GM19239 (cell line): ENCODE data around the gene ANKRD44.

ENCODE experiments used
- DNase-seq: peaks from one replicate; pipeline ENCODE4 v3.0.0; 2011; ENCODE audit warnings: low spot score; ENCODE audit not compliant: insufficient read length
- FAIRE-seq: peaks from 2 replicates; lab custom pipeline; 2011; peaks lifted over from hg19 to GRCh38; lab: Jason Lieb, UNC

The ANKRD44 gene

GRCh38 chr2:197096649-197097048 is 213.9 kb downstream of the ANKRD44 start:
- FAIRE-seq (no peak), DNase-seq (no peak)

- no peak for FAIRE-seq
- no peak for DNase-seq
Observed at GRCh38 chr2:197092431-197092830, 218.1 kb downstream of the ANKRD44 start.

- DNase-seq (no peak), FAIRE-seq (no peak)
Observed at GRCh38 chr2:197090742-197091367, 219.7 kb downstream of the ANKRD44 start.

GRCh38 chr2:197089655-197090054 is 220.9 kb downstream of the ANKRD44 start:
- no peak for DNase-seq
- FAIRE-seq: no peak

- no peak for FAIRE-seq
- no peak for DNase-seq
Observed at GRCh38 chr2:197088694-197089093, 221.9 kb downstream of the ANKRD44 start.

- FAIRE-seq (no peak), DNase-seq (no peak)
Observed at GRCh38 chr2:197086500-197086899, 224.1 kb downstream of the ANKRD44 start.

- FAIRE-seq (no peak), DNase-seq (no peak)
Observed at GRCh38 chr2:197085665-197086064, 224.9 kb downstream of the ANKRD44 start.

GRCh38 chr2:197081294-197081693 is 229.3 kb downstream of the ANKRD44 start:
- no peak for FAIRE-seq

GRCh38 chr2:197080578-197081216 is 229.9 kb downstream of the ANKRD44 start:
- DNase-seq: no peak
- no peak for FAIRE-seq

More at GRCh38 chr2:197081294-197081693, 229.3 kb downstream of the ANKRD44 start:
- DNase-seq: no peak

- FAIRE-seq: no peak
- no peak for DNase-seq
Observed at GRCh38 chr2:197079832-197080555, 230.6 kb downstream of the ANKRD44 start.

- DNase-seq: no peak
- FAIRE-seq: no peak
Observed at GRCh38 chr2:197079414-197079813, 231.2 kb downstream of the ANKRD44 start.

GRCh38 chr2:197078535-197078934 is 232.0 kb downstream of the ANKRD44 start:
- no peak for DNase-seq
- peak; percentile 23 for FAIRE-seq

GRCh38 chr2:197077336-197077735 is 233.2 kb downstream of the ANKRD44 start:
- FAIRE-seq (no peak), DNase-seq (no peak)

- FAIRE-seq: no peak
- no peak for DNase-seq
Observed at GRCh38 chr2:197076652-197077051, 233.9 kb downstream of the ANKRD44 start.

GRCh38 chr2:197075754-197076337 is 234.7 kb downstream of the ANKRD44 start:
- DNase-seq (no peak), FAIRE-seq (no peak)

GRCh38 chr2:197075281-197075680 is 235.3 kb downstream of the ANKRD44 start:
- DNase-seq (no peak), FAIRE-seq (peak; percentile 48)

GRCh38 chr2:197073701-197074433 is 236.7 kb downstream of the ANKRD44 start:
- FAIRE-seq (no peak), DNase-seq (no peak)

- DNase-seq (no peak), FAIRE-seq (no peak)
Observed at GRCh38 chr2:197073270-197073669, 237.3 kb downstream of the ANKRD44 start.

GRCh38 chr2:197072533-197072932 is 238.0 kb downstream of the ANKRD44 start:
- FAIRE-seq (no peak), DNase-seq (no peak)

- FAIRE-seq (no peak), DNase-seq (no peak)
Observed at GRCh38 chr2:197071790-197072436, 238.7 kb downstream of the ANKRD44 start.
